ENCODE data around the gene OSTC.

Gene OSTC

DNA sequence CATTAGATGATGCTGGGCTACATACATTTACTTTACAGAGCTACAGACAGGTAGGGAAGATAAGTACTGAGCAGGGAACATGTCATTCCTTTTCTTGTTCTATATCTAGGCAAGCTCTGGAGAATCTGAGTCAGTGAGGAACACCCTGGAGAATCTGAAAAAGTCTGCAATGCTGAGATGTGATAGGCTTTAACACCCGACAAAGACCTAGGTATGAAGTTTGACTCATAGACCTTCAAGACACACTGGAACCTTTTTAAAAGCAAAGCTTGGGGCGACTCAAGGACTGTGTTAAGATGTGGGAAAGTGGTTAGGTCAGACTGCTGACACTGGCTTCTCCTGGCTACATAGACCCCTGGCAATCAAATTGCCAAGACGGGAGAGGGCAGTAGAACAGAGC is 42.8 kb downstream of the OSTC start:
- Histone ChIP-seq H3K9me3 (no peaks in the 10 kb centered on the region), H3K27me3 (no peaks in the 10 kb centered on the region; the same call in 1 of the 2 replicates), H3K36me3 (no peaks in the 10 kb centered on the region), H3K4me3 (ENCODE audit: low read depth, low read length) (no peak overlapping the region), H3K4me1 (no peaks in the 10 kb centered on the region)
- DNase-seq = no peak
- no peak for TF ChIP-seq CTCF (IDR thresholded peaks at IDR 0.05; ENCODE audit: low read depth, low read length)

DNA sequence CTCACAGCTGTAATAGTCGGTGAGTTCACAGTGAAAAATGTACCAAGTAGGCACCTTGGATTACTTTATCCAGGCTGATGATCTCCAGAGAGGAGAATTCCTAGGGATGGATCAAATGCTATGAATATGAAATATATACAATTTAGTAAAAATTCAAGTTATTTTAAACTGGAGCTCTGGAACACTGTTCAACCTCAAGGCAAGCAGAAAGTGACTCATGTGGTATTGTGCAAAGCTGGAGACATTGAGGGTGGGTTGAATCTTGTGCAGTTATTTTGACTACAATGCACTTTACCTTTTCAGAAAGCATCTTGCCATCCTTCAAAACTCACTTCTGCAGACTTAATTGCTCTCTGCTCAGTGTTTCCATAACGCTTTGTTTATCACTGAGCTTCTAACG is 43.4 kb downstream of the OSTC start:
- no peak for TF ChIP-seq CTCF (IDR thresholded peaks at IDR 0.05; ENCODE audit: low read depth, low read length)
- Histone ChIP-seq H3K27me3 (no peaks in the 10 kb centered on the region; the same call in 1 of the 2 replicates), H3K9me3 (no peaks in the 10 kb centered on the region), H3K36me3 (no peaks in the 10 kb centered on the region), H3K4me3 (ENCODE audit: low read depth, low read length) (no peak overlapping the region), H3K4me1 (no peaks in the 10 kb centered on the region)
- no peak for DNase-seq

- no peak for TF ChIP-seq CTCF (IDR thresholded peaks at IDR 0.05; ENCODE audit: low read depth, low read length)
Observed at GRCh38 chr4:108694423-108694822, 44.0 kb downstream of the OSTC start.

DNA sequence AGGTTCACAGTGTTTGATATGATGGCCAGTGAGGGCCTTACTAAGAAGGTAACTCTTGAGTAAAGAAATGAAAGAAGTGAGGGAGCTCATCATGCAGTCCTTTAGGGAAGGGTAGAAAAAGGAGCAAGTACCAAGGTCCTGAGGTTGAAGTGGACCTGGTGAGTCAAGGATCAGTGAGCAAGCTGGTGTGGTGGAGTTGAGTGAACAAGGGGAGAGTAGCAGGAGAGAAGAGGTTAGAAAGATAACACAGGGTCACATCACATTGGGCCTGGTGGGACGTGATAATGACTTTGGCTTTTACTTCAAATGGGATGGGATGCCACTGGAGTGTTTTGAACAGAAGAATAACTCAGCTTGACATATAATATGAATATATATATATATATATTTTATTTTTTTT is 44.7 kb downstream of the OSTC start:
- no peak for TF ChIP-seq CTCF (IDR thresholded peaks at IDR 0.05; ENCODE audit: low read depth, low read length)
- H3K9me3 ChIP-seq = no peaks in the 10 kb centered on the region
- no peak overlapping the region for H3K4me3 ChIP-seq (ENCODE audit: low read depth, low read length)
- H3K27me3 ChIP-seq = no peaks in the 10 kb centered on the region; the same call in 1 of the 2 replicates
- DNase-seq = no peak
- no peaks in the 10 kb centered on the region for H3K36me3 ChIP-seq
- H3K4me1 ChIP-seq = no peaks in the 10 kb centered on the region

More at GRCh38 chr4:108694423-108694822, 44.0 kb downstream of the OSTC start:
- DNase-seq = no peak
- Histone ChIP-seq H3K27me3 (no peaks in the 10 kb centered on the region; the same call in 1 of the 2 replicates), H3K4me3 (ENCODE audit: low read depth, low read length) (no peak overlapping the region), H3K4me1 (no peaks in the 10 kb centered on the region), H3K36me3 (no peaks in the 10 kb centered on the region), H3K9me3 (no peaks in the 10 kb centered on the region)

- H3K4me1 ChIP-seq = no peaks in the 10 kb centered on the region
- no peak overlapping the region for H3K4me3 ChIP-seq (ENCODE audit: low read depth, low read length)
Observed at GRCh38 chr4:108696160-108696559, 45.8 kb downstream of the OSTC start.

More at GRCh38 chr4:108696160-108696559, 45.8 kb downstream of the OSTC start:
- DNase-seq = no peak
- no peak for TF ChIP-seq CTCF (IDR thresholded peaks at IDR 0.05; ENCODE audit: low read depth, low read length)
- Histone ChIP-seq H3K9me3 (no peaks in the 10 kb centered on the region), H3K27me3 (peaks cover 5% of the 10 kb centered on the region), H3K36me3 (no peaks in the 10 kb centered on the region)

Data from BE2C (cell line).